Measurements from ENCODE around the gene TNFRSF19. TPM values are rescaled to one million over a fixed set of nuclear protein-coding genes. Genes with fewer than 3 reads are reported as not detected.

The TNFRSF19 gene
- total RNA-seq, 1 donor from 2014 or later: 25.9 TPM

Other genes with a start within 250 kb of the TNFRSF19 start
- 18.1 TPM for gene SACS, start 136.7 kb upstream of the TNFRSF19 start, total RNA-seq